ENCODE measurements around the gene SCAMP1. TPM values are rescaled to one million over a fixed set of nuclear protein-coding genes. Genes with fewer than 3 reads are reported as not detected.
A peak's percentile ranks its signal among the peaks of the same experiment; 100 is the strongest.

SCAMP1 gene
- total RNA-seq (2021), result 33.2 and 36.0 TPM in 2 replicates
- long read RNA-seq, full-length matches to known transcripts, result 321 of 385 reads
- long read RNA-seq, partial matches to known transcripts, result 2 of 385 reads
- long read RNA-seq, other reads (novel, unspliced or antisense), result 62 of 385 reads

GRCh38 chr5:78359831-78360673 lies at the start of gene SCAMP1:
SCAMP1 (plus strand) TSS chr5:78360617; CDS start chr5:78360672, 55 bp downstream.
- Histone ChIP-seq H3K23me2 (ENCODE audit: insufficient read length, low read depth, low read length, poor library complexity, severe bottlenecking) (peaks cover 9% of the 10 kb centered on the region), H2BK120ac (ENCODE audit: low read depth, low read length, poor library complexity, severe bottlenecking) (no peak within 1 kb of the TSS), H2AK5ac (ENCODE audit: insufficient read length, low read length) (no peak within 1 kb of the TSS), H2BK5ac (ENCODE audit: insufficient read length, low read length) (no peak within 1 kb of the TSS), H3K79me2 (ENCODE audit: insufficient read depth, low read length) (peaks cover 5% of the 10 kb centered on the region; the same call in 1 of the 2 replicates), H4K20me1 (ENCODE audit: control insufficient read depth, insufficient read depth, insufficient read length) (no peaks in the 10 kb centered on the region), H2BK12ac (ENCODE audit: insufficient read length, low read depth, low read length) (no peak within 1 kb of the TSS), H4K91ac (ENCODE audit: insufficient read length, low read depth, low read length) (no peak within 1 kb of the TSS), H4K5ac (ENCODE audit: insufficient read length, low read depth, low read length) (no peak within 1 kb of the TSS), H4K8ac (replicated peaks; ENCODE audit: insufficient read length, low read depth, low read length) (no peak within 1 kb of the TSS), H3K56ac (ENCODE audit: insufficient read length, low read depth, low read length) (no peak within 1 kb of the TSS), H2BK15ac (ENCODE audit: low read depth, low read length) (no peak within 1 kb of the TSS), H2BK20ac (ENCODE audit: low read depth, low read length, poor library complexity, severe bottlenecking) (no peak within 1 kb of the TSS), H2AFZ (ENCODE audit: low read length) (peak within 1 kb of the TSS; percentile 45), H3K18ac (ENCODE audit: insufficient read length, low read depth, low read length) (peak within 1 kb of the TSS; percentile 90), H3K4ac (ENCODE audit: low read depth, low read length) (no peak within 1 kb of the TSS), H3K4me2 (ENCODE audit: insufficient read depth, insufficient read length, low read length) (peak within 1 kb of the TSS; percentile 88), H3K79me1 (ENCODE audit: insufficient read depth, low read depth, low read length, poor library complexity, severe bottlenecking) (peaks cover 3% of the 10 kb centered on the region), H3T11ph (ENCODE audit: low read length) (no peak within 1 kb of the TSS), H3K9ac (ENCODE audit: extremely low read depth, insufficient read length, low read length) (peak within 1 kb of the TSS; percentile 64), H3K23ac (ENCODE audit: insufficient read length, low read depth, low read length) (no peak within 1 kb of the TSS), H3K9me3 (ENCODE audit: control insufficient read depth, low read depth, low read length) (no peaks in the 10 kb centered on the region), H3K27me3 (ENCODE audit: insufficient read depth, low read length) (no peaks in the 10 kb centered on the region), H3K14ac (ENCODE audit: insufficient read depth, low read length) (peak within 1 kb of the TSS; percentile 87), H3K27ac (ENCODE audit: insufficient read length, low read depth, low read length) (no peak within 1 kb of the TSS), H3K4me1 (ENCODE audit: insufficient read depth, low read length) (no peaks in the 10 kb centered on the region)
- peaks cover 18 to 29% of the 10 kb centered on the region in 2 experiments for H3K4me1 Mint-ChIP-seq
- peaks cover 3% of the 10 kb centered on the region; the same call in 1 of the 2 replicates for H3K27me3 Mint-ChIP-seq (ENCODE audit: low read depth)
- DNase-seq, result peak; percentile 95
- TF ChIP-seq CTCF (conservative IDR thresholded peaks at IDR 0.05), result peak; percentile 45
- H3K9me3 Mint-ChIP-seq, result no peaks in the 10 kb centered on the region
- peaks cover 0 to 15% (median 3%) of the 10 kb centered on the region in 3 experiments; a peak in 5 of 7 replicates for H3K36me3 Mint-ChIP-seq (ENCODE audit: insufficient read depth in 1 of 3, low read depth in 3 of 3)
- WGBS (ENCODE audit: extremely low coverage, insufficient read length, low lambda C conversion rate), result no CpG with 5 or more reads among the region's 79 CpGs
- peak within 1 kb of the TSS; percentile 91 to 93 for H3K4me3 Mint-ChIP-seq
- H3K27ac Mint-ChIP-seq, result peak within 1 kb of the TSS; percentile 94 to 99 (median 94); a peak in 6 of 7 replicates
